GM21447 (cell line): Measurements from ENCODE around the gene TMEM220.
"Not testable (repeated sequence)": the region's sequence is repeated elsewhere in the genome, so short reads cannot be mapped to it uniquely, and the experiment has no call there.

ENCODE experiments used
- ATAC-seq: cut with Tn5 transposase; IDR thresholded peaks from one replicate; pipeline ENCODE4 v1.9.1; 2021; ENCODE audit not compliant: unreplicated experiment

TMEM220 gene

GRCh38 chr17:10731408-10731879, 1.6 kb upstream of the TMEM220 start:
- no peak for ATAC-seq

- ATAC-seq = not testable (repeated sequence)
These were observed 424 bp upstream of the TMEM220 start for GRCh38 chr17:10730247-10730646.

DNA sequence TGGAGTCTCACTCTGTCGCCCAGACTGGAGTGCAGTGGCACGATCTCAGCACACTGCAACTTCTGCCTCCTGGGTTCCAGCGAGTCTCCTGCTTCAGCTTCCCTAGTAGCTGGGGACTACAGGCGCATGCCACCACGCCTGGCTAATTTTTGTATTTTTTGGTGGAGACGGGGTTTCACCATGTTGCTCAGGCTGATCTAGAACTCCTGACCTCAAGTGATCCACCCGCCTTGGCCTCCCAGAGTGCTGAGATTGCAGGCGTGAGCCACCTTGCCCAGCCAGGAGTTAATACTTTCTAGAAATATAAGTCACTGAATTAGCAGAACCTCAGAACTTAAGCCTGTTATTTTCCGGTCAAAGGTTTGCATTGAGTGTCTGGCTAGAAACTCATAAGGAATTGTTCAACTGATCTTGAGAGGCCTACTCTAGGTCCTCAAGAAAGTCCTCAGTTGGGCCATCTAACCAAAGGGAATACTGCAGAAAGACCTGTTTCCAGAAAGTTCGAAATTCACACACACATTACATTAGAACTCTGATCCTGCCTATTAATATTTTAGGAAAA, 1.4 kb downstream of the TMEM220 start:
- ATAC-seq = no peak

- no peak for ATAC-seq
These were observed 2.6 kb downstream of the TMEM220 start for GRCh38 chr17:10727192-10727591.

DNA sequence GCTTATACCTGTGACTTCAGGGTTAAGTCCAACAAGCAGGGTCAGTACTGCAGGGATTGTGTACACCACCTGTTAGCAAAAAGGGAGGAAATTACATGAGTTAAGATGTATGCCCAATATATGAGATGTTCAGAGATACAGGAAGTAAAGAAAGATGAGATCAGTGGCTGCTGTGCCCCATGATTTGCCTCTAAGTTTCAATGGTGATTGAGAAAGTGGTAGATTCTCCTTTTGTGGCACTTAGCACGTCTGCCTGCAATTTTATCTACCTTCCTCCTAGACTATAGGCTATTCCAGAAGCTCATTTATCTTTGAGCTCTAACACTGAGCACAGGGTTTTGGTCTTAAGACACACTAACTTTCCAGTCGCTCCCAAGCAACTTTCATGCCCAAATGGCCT, 3.6 kb downstream of the TMEM220 start:
- no peak for ATAC-seq

DNA sequence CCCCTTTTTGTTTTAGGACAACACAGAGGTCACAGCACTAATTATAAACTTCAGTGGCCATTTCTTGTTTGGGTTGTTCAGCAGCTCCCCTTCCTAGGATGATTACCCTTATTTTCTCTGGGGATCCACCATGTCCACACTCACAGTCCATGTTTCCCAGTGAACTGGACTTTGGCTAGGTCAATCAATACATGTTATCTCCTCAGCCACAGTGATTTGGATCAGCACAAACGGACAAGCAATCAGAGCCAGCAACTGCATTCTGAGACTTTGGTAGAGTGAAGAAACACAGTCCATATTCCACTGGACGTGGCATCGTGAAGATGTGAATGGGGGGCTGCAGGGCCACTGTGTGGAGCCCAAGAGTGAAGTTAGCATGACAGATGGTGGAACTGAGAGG, 4.6 kb downstream of the TMEM220 start:
- ATAC-seq = no peak

DNA sequence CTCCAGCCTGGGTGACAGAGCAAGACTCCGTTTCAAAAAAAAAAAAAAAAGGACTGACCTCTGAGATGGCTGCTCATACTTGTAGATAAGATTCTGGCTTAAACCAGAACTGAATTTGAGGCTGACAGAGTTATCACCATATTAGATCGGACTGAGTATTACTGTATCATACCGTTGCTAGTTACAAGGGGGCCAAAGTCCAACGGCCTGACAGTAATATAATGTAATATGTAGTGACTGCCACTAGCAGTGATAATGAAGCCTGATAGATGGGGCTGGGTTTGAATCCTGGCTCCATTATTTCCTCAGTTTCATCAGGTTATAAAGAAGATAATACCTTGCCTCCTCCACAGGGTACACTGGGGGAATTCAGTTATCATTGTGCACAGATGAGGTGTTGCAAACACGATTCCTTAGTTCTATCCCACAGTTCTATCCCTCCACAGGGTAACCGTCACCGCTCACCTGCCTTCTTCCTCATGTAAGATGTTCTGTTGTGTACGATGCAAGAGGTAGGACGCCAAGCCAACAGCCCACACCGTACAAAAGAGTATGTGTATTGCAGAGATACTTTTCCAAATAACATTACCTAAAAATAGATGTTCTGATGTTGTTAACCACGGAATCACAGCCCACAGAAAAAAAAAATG, 5.2 kb downstream of the TMEM220 start:
- no peak for ATAC-seq

GRCh38 chr17:10718547-10718946, 11.3 kb downstream of the TMEM220 start:
- ATAC-seq = no peak

DNA sequence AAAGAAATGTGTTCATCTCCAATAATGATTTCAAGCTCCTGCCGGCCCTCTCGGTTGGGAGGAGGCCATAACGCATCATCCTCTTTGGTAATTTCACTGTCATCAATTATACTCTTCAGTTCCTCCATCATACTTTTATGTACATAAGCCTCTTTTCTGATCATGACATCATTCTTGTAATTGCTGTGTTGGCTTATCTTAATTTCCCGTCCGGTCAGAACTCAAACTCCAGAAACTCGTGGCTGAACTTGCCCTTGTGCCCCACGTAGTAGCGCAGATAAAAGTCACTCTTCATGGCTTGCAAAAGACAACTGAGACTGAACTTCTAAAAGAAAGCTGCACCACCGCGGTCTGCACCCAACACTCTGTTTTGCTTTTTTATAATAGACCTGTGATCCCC, 13.6 kb downstream of the TMEM220 start:
- no peak for ATAC-seq

DNA sequence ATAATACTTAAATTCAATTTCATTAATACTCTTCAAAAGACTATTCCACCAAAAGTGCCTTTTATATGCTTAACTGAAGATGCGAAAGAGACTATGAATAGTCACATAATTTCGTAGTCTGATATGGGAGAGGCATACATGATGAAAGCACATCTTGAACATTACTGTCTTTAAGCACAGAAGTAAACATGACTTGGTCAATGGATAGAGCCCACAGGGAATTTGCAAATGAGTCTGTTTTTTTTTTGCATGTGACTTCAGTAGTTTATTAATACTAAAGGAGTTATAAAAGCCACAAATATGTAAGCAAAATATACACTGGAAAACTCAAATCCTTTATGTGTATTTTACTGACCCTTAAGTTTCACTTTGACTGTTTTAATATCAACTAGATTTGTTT, 16.5 kb downstream of the TMEM220 start:
- ATAC-seq = no peak

GRCh38 chr17:10705727-10706126, 24.1 kb downstream of the TMEM220 start:
- no peak for ATAC-seq

- no peak for ATAC-seq
These were observed 27.2 kb downstream of the TMEM220 start for GRCh38 chr17:10702574-10702973.

- no peak for ATAC-seq
These were observed 30.0 kb downstream of the TMEM220 start for GRCh38 chr17:10699856-10700255.

GRCh38 chr17:10698096-10698818, 31.6 kb downstream of the TMEM220 start:
- ATAC-seq = no peak

DNA sequence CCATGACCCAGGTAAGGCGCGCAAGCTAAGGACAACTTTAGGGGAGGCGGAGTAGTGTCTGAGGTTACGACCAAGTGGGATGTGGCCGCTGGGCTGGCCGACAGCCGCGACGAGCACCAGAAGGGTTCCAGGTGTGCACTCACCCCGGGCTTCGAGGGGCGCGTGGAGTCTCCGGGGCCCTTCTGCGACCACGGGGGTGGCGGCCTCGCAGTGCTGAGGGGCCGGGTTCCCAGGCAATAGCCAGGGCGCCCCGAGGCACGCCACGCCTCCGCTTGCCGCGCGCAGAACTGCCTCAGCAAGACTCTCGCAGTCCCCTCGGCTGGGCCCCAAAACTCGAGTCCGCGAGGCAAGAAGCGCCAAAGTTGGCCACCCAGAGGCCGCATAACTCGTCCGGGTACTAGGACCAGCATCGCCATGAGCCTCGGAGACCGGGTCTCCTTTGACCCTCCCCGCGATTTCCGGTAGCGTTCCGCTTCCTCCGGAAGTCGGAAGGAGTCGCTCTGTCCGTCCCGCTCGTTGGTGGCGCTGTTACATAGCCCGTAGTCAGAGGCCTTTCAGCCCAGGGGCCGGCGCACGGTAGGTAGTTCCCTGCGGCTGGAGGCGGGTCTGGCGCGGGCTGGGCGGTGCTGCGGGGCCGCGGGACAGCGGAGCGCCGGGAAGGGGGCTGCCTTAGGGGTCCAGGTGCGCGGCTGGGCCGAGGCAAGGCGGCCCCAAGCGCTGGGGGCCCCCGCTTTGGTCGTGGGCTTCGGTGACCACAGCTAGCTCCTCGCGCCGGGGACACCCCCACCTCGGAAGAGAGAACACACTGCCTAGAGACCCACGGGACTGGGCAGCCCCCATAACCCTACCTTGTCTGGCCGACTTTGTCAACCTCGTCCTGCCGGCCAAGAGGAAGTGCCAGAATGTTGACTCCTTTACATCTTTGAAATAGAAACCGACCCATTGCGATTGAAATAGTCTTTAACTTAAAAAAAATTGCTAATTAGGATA, 32.4 kb downstream of the TMEM220 start, which contains the start of the genes ADPRM and SCO1:
TSS of gene ADPRM (plus strand) at position 503 of the 990 bp plus-strand sequence. CDS start 7,333 bp downstream, outside the sequence.
TSS of gene SCO1 (minus strand) at position 442 of the 990 bp plus-strand sequence. CDS start at position 416, 26 bp downstream.
- peak; percentile 92 for ATAC-seq

DNA sequence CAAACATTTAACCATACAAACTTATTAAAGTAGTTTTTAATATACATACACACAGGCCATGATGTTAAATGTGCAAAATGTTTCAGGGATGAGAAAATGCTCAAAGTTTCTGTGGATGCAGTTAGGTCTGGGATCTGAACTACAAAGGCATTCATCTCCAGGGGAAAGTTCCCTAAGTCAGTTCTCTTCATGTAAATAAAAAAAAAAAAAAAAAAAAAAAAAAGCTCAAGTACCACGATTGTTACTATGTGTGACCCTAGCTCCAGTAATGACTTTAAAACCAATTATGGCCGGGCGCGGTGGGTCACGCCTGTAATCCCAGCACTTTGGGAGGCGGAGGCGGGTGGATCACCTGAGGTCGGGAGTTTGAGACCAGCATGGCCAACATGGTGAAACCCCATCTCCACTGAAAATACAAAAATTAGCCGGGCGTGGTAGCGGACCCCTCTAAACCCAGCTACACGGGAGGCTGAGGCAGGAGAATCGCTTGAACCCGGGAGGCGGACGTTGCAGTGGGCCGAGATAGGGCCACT, 33.9 kb downstream of the TMEM220 start:
- ATAC-seq = not testable (repeated sequence)

DNA sequence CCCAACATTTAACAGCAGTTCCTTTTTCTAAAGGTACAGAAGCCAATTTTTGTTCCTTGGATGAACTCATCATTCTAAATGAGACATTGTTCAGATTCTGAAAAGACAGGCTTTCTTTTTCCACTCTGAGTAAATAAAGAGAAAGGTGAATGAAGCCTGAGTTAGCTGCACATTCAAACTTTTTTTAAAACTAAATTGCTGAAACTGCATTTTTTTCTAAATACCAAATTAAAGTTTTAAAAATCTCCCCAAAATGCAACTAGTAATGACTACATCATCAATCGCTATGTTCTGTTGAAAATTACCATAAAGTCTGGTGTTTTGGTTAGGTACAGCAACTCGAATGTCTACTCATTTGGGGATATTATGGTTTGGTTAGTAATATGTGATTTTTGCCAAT, 42.3 kb downstream of the TMEM220 start:
- ATAC-seq = no peak

DNA sequence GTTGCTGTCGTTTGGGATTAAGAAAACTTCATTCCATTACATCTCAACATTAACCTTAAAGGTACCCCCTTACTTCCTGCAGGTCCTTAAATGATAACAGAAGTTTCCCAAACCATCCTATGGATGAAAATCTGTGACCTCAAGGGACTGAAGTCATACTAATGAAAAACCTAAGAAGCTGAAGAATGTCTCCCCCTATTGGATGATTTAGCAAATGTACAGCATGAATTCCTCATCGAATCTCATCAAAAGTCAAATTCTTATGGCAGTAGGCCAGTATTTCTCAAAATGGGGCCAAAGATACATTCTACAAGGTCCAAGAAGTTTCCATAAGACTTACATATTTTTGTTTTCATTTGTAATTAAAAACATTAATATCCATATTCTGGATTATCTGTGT, 46.0 kb downstream of the TMEM220 start:
- ATAC-seq = no peak

- no peak for ATAC-seq
These were observed 47.9 kb downstream of the TMEM220 start for GRCh38 chr17:10681866-10682446.

DNA sequence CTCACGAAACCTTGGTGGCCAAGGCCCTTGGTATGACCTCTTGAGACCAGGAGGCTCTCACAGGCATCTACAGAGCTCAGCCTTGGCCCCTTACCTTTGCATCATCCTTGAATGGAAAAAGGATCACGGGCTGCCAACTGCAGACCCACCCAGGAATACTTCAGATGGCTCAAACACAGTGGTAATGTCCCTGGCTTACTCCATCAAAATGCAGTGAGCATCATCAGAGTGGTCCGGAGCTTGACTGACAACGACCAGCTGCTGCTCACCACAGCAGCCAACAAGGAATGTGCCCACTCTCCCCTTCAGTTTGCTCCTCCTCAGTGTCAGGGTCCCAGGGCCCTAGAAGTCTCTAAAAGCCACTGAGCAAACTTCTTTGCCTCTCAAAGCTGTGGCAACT, 55.1 kb downstream of the TMEM220 start:
- ATAC-seq = no peak
